Stimulated activated naive CD8-positive, alpha-beta T cell treated with anti-CD3 and anti-CD28 coated beads, Interleukin-15, Interleukin-2, amounts not matched to agents 100 ng/mL and 50 ng/mL, for 24 hours (primary cell): ENCODE data around the gene WDHD1.
A peak's percentile ranks its signal among the peaks of the same experiment; 100 is the strongest.
"Not testable (repeated sequence)": the region's sequence is repeated elsewhere in the genome, so short reads cannot be mapped to it uniquely, and the experiment has no call there.

Experiments used
- H3K27ac Mint-ChIP-seq: one replicate; pipeline ENCODE4 v1.8.0; 2021; ENCODE audit warnings: mild to moderate bottlenecking, mixed read lengths
- H3K27me3 Mint-ChIP-seq: one replicate; pipeline ENCODE4 v1.8.0; 2021; ENCODE audit warnings: mixed read lengths
- H3K36me3 Mint-ChIP-seq: one replicate; pipeline ENCODE4 v1.8.0; 2021; ENCODE audit warnings: low read depth, mixed read lengths
- H3K4me1 Mint-ChIP-seq: one replicate; pipeline ENCODE4 v1.8.0; 2021; ENCODE audit warnings: low read depth, mixed read lengths
- H3K4me3 Mint-ChIP-seq: one replicate; pipeline ENCODE4 v1.8.0; 2021; ENCODE audit warnings: mild to moderate bottlenecking, mixed read lengths
- H3K9me3 Mint-ChIP-seq: one replicate; pipeline ENCODE4 v1.8.0; 2021; ENCODE audit warnings: mixed read lengths

WDHD1 gene

GRCh38 chr14:55025948-55026347 lies 951 bp downstream of the WDHD1 start:
- Mint-ChIP-seq H3K4me1 (peaks cover 61% of the 10 kb centered on the region), H3K27me3 (no peaks in the 10 kb centered on the region), H3K9me3 (no peaks in the 10 kb centered on the region), H3K27ac (peak overlapping the region; percentile 93), H3K4me3 (peak overlapping the region; percentile 95), H3K36me3 (peaks cover 42% of the 10 kb centered on the region)

GRCh38 chr14:55024365-55024764 lies 2.5 kb downstream of the WDHD1 start:
- peaks cover 54% of the 10 kb centered on the region for H3K4me1 Mint-ChIP-seq
- not testable (repeated sequence) for H3K27ac Mint-ChIP-seq, H3K4me3 Mint-ChIP-seq, H3K9me3 Mint-ChIP-seq, H3K27me3 Mint-ChIP-seq
- peaks cover 55% of the 10 kb centered on the region for H3K36me3 Mint-ChIP-seq

GRCh38 chr14:55019968-55020554 lies 6.8 kb downstream of the WDHD1 start:
- Mint-ChIP-seq H3K9me3 (no peaks in the 10 kb centered on the region), H3K36me3 (peaks cover 65% of the 10 kb centered on the region), H3K27me3 (no peaks in the 10 kb centered on the region), H3K4me1 (peaks cover 23% of the 10 kb centered on the region), H3K27ac (no peak overlapping the region), H3K4me3 (no peak overlapping the region)

GRCh38 chr14:55015006-55015405 lies 11.9 kb downstream of the WDHD1 start:
- no peak overlapping the region for H3K27ac Mint-ChIP-seq
- peaks cover 58% of the 10 kb centered on the region for H3K36me3 Mint-ChIP-seq
- no peaks in the 10 kb centered on the region for H3K27me3 Mint-ChIP-seq
- peaks cover under 1% of the 10 kb centered on the region for H3K4me1 Mint-ChIP-seq
- no peaks in the 10 kb centered on the region for H3K9me3 Mint-ChIP-seq
- no peak overlapping the region for H3K4me3 Mint-ChIP-seq

- no peaks in the 10 kb centered on the region for H3K9me3 Mint-ChIP-seq
- H3K4me3 Mint-ChIP-seq = no peak overlapping the region
- peaks cover 74% of the 10 kb centered on the region for H3K36me3 Mint-ChIP-seq
- H3K27me3 Mint-ChIP-seq = no peaks in the 10 kb centered on the region
- no peak overlapping the region for H3K27ac Mint-ChIP-seq
- no peaks in the 10 kb centered on the region for H3K4me1 Mint-ChIP-seq
These were observed 21.8 kb downstream of the WDHD1 start for GRCh38 chr14:55005071-55005470.

GRCh38 chr14:55000381-55000780 lies 26.5 kb downstream of the WDHD1 start:
- no peaks in the 10 kb centered on the region for H3K27me3 Mint-ChIP-seq
- no peaks in the 10 kb centered on the region for H3K9me3 Mint-ChIP-seq
- H3K36me3 Mint-ChIP-seq = peaks cover 63% of the 10 kb centered on the region
- no peak overlapping the region for H3K4me3 Mint-ChIP-seq
- H3K27ac Mint-ChIP-seq = no peak overlapping the region
- no peaks in the 10 kb centered on the region for H3K4me1 Mint-ChIP-seq

GRCh38 chr14:54985156-54985555 lies 41.7 kb downstream of the WDHD1 start:
- Mint-ChIP-seq H3K27me3 (no peaks in the 10 kb centered on the region), H3K4me3 (no peak overlapping the region), H3K27ac (no peak overlapping the region), H3K4me1 (no peaks in the 10 kb centered on the region), H3K36me3 (peaks cover 67% of the 10 kb centered on the region), H3K9me3 (no peaks in the 10 kb centered on the region)

GRCh38 chr14:54981698-54982097 lies 45.2 kb downstream of the WDHD1 start:
- Mint-ChIP-seq H3K27me3 (no peaks in the 10 kb centered on the region), H3K4me1 (no peaks in the 10 kb centered on the region), H3K27ac (no peak overlapping the region), H3K36me3 (peaks cover 65% of the 10 kb centered on the region), H3K9me3 (no peaks in the 10 kb centered on the region), H3K4me3 (no peak overlapping the region)

- Mint-ChIP-seq H3K27me3 (no peaks in the 10 kb centered on the region), H3K9me3 (no peaks in the 10 kb centered on the region), H3K4me3 (no peak overlapping the region), H3K4me1 (no peaks in the 10 kb centered on the region), H3K27ac (no peak overlapping the region), H3K36me3 (peaks cover 55% of the 10 kb centered on the region)
These were observed 47.9 kb downstream of the WDHD1 start for GRCh38 chr14:54979039-54979438.

- H3K4me1 Mint-ChIP-seq = no peaks in the 10 kb centered on the region
- no peak overlapping the region for H3K27ac Mint-ChIP-seq
- H3K4me3 Mint-ChIP-seq = no peak overlapping the region
- H3K9me3 Mint-ChIP-seq = no peaks in the 10 kb centered on the region
- no peaks in the 10 kb centered on the region for H3K27me3 Mint-ChIP-seq
- peaks cover 50% of the 10 kb centered on the region for H3K36me3 Mint-ChIP-seq
These were observed 50.6 kb downstream of the WDHD1 start for GRCh38 chr14:54976316-54976715.

- no peak overlapping the region for H3K4me3 Mint-ChIP-seq
- no peaks in the 10 kb centered on the region for H3K9me3 Mint-ChIP-seq
- H3K27me3 Mint-ChIP-seq = no peaks in the 10 kb centered on the region
- peaks cover 50% of the 10 kb centered on the region for H3K36me3 Mint-ChIP-seq
- H3K4me1 Mint-ChIP-seq = no peaks in the 10 kb centered on the region
- no peak overlapping the region for H3K27ac Mint-ChIP-seq
These were observed 51.0 kb downstream of the WDHD1 start for GRCh38 chr14:54975856-54976255.

- Mint-ChIP-seq H3K4me1 (no peaks in the 10 kb centered on the region), H3K9me3 (no peaks in the 10 kb centered on the region), H3K36me3 (peaks cover 54% of the 10 kb centered on the region), H3K4me3 (no peak overlapping the region), H3K27ac (no peak overlapping the region), H3K27me3 (no peaks in the 10 kb centered on the region)
These were observed 52.0 kb downstream of the WDHD1 start for GRCh38 chr14:54974788-54975414.

- Mint-ChIP-seq H3K4me1 (peaks cover 4% of the 10 kb centered on the region), H3K4me3 (no peak overlapping the region), H3K27me3 (no peaks in the 10 kb centered on the region), H3K36me3 (peaks cover 74% of the 10 kb centered on the region), H3K9me3 (no peaks in the 10 kb centered on the region), H3K27ac (no peak overlapping the region)
These were observed 59.4 kb downstream of the WDHD1 start for GRCh38 chr14:54967496-54967895.

- Mint-ChIP-seq H3K4me1 (no peaks in the 10 kb centered on the region), H3K36me3 (peaks cover 71% of the 10 kb centered on the region), H3K9me3 (peaks cover under 1% of the 10 kb centered on the region), H3K27me3 (no peaks in the 10 kb centered on the region), H3K4me3 (no peak overlapping the region), H3K27ac (no peak overlapping the region)
These were observed 71.8 kb downstream of the WDHD1 start for GRCh38 chr14:54955143-54955542.

GRCh38 chr14:54953609-54954008 lies 73.3 kb downstream of the WDHD1 start:
- H3K9me3 Mint-ChIP-seq, H3K4me1 Mint-ChIP-seq, H3K4me3 Mint-ChIP-seq, H3K27ac Mint-ChIP-seq, H3K27me3 Mint-ChIP-seq: not testable (repeated sequence)
- peaks cover 74% of the 10 kb centered on the region for H3K36me3 Mint-ChIP-seq

- not testable (repeated sequence) for H3K9me3 Mint-ChIP-seq, H3K4me1 Mint-ChIP-seq, H3K27ac Mint-ChIP-seq, H3K27me3 Mint-ChIP-seq, H3K4me3 Mint-ChIP-seq
- peaks cover 74% of the 10 kb centered on the region for H3K36me3 Mint-ChIP-seq
These were observed 74.1 kb downstream of the WDHD1 start for GRCh38 chr14:54952803-54953202.
